ENCODE measurements around the gene HTR2B. TPM values are rescaled to one million over a fixed set of nuclear protein-coding genes. Genes with fewer than 3 reads are reported as not detected.
"Not testable (repeated sequence)": the region's sequence is repeated elsewhere in the genome, so short reads cannot be mapped to it uniquely, and the experiment has no call there.

HTR2B gene
- total RNA-seq (2014; rRNA removed; shearing (Covaris generic)) = not detected in 2 replicates
- not detected in 2 replicates for polyA plus RNA-seq (2014; cell fraction: nucleus; rRNA removed)

DNA sequence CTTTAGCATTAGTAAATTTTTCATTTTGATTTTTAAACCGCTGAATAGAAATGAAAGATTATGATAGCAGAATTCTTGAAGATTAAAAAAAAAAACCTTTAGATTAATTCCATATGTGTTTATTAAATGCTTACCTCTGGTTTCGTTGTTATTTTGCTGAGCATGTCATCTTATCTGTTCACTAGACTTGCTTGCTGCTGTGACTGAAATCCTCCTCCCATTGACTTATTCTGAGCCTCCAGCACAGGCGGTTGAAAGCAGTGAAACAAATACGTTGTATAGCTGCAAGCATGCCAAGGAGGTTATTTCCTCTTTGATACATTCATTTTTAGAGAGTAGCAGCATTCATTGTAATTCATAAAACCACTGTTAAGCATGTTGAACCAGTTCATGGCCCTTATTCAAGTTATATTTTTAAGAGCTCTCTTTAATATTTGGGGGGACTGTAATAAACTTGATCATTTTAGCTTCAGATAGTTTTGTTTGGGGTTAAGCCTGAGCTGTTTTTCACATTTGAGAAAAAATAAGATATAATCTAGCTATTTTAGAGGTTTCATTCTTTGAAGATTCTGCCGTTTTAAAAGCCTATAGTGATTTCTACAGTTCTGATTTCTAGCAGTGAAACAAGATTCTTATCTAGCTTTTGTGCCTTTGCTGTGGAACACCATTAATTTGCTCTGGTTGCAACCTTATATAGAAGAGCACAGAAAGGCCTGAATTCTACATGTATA is at the start of gene HTR2B:
Gene HTR2B, minus strand, starts transcription at position 205 of the 731 bp plus-strand sequence. CDS start 1,278 bp downstream, outside the sequence.
- DNase-seq (ENCODE audit: extremely low read depth, low read depth) = no peak

GRCh38 chr2:231174211-231174651 is 49.4 kb upstream of the HTR2B start:
- no peak for DNase-seq (ENCODE audit: extremely low read depth, low read depth)

DNA sequence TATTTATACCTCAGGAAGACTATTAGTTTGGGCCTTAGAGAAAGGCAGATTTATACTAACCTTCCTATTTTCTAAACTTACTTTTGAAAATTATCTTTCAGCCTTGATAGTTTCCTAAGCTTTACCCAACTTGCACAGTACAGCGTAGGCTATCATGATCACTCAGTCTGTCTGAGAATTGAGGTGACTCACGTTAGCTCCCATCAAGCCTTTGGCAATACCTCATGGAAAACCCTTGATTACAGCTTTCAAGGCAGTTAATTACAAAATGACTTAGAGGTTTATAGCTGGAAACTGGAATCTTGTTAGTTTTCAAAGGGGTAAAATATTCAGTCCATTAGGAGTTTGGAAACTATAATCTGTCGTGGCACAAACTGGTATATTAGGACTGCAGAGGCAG is 47.2 kb upstream of the HTR2B start:
- no peak for DNase-seq (ENCODE audit: extremely low read depth, low read depth)

GRCh38 chr2:231170055-231170454 is 45.2 kb upstream of the HTR2B start:
- DNase-seq (ENCODE audit: extremely low read depth, low read depth) = no peak

- DNase-seq (ENCODE audit: extremely low read depth, low read depth) = no peak
These were observed 44.6 kb upstream of the HTR2B start for GRCh38 chr2:231169488-231169887.

DNA sequence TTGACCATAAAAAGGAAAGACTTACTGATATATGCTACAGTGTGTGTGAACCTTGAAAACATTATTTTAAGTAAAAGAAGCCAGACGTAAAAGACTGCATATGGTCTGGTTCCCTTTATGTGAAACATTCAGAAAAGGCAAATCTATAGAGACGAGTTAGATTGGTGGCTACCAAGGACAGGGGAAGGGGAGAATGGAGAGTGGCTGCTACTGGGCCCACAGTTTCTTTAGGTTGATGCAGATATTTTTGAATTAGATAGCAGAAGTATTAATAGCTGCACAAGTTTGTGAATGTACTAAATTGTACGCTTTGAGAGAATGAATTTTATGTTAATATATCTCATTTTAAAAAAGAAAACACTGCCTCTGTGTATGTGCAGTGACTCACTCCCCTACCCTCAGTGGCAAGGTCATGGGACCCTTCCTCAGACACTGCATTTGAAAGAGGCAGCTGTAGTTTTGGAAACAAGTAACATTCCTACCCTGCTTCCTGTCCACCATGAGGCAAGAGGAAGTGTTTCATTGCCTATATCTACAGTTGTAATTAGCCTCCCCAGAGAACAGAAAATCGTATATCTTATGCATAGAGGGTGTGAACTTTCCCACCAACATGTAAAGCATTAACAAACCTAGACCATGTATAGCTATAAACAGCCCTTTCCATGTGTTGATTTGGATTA is 43.8 kb upstream of the HTR2B start:
- no peak for DNase-seq (ENCODE audit: extremely low read depth, low read depth)

GRCh38 chr2:231167745-231168459 is 43.1 kb upstream of the HTR2B start:
- DNase-seq (ENCODE audit: extremely low read depth, low read depth) = no peak

DNA sequence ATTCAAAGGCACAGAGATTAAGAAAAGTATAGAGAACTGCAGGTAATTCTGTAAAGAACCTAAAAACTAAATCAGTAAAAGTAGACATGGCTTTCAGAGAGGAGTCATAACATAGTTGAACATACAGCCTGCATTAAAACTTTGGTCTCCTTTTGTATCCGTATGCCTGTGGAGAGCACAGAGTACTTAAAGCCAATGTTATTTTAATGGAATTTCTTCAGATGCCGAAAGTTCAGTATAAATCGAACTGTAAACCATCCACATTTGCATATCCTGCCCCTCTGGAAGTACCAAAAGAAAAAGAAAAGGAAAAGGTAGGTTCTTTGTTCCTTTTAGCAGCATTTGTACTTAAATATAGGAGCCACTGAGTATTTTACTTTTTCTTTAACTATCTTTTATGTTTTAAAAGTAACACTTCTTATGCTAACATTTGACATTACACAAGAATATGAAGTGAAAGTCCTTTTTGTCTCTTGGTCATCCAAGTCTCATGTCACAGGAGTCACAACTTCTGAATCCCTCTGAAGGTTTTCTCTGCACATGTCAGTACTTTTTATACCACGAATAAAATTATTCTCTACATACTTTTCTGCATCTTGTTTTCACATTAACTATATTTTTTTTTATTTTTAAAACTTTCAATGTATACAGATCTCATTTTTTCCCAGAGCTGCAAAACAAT is 38.7 kb upstream of the HTR2B start:
- no peak for DNase-seq (ENCODE audit: extremely low read depth, low read depth)

DNA sequence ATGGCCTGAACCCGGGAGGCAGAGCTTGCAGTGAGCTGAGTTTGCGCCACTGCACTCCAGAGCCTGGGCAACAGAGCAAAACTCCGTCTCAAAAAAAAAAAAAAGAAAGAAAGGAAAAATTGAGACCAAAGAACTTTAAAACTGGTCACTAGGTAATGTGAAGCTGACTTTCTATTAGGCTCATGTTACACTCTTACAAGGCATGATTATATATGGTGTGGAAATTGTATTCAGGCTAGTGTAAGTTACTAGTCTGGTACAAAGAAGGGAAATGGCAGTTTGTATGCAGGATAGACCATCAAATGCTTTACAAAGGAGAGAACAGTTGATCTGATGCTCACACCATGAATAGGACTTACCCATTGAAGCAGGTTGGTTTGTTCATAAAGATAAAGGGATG is 38.2 kb upstream of the HTR2B start:
- no peak for DNase-seq (ENCODE audit: extremely low read depth, low read depth)

DNA sequence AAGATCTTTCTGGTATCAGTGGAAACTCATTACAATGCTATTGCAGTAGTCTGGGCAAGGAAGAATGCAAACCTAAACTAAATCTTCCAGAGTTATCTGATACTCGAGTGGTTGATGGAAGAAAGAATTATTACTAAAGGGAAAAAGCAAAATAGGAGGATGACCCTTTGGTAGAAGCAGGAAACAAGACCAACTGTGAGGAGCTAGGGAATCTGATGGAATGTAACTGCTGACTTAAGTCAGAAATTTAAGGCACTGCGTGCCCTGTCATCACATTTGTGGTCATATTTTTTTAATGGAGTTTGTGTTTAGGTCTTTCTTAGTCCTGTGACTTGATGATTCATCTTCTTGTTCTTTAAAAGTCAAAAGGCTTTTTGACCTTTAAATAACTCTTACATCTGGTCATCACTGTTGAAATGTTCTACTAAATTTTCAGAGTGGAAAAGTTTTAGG is 37.1 kb upstream of the HTR2B start:
- DNase-seq (ENCODE audit: extremely low read depth, low read depth) = no peak

DNA sequence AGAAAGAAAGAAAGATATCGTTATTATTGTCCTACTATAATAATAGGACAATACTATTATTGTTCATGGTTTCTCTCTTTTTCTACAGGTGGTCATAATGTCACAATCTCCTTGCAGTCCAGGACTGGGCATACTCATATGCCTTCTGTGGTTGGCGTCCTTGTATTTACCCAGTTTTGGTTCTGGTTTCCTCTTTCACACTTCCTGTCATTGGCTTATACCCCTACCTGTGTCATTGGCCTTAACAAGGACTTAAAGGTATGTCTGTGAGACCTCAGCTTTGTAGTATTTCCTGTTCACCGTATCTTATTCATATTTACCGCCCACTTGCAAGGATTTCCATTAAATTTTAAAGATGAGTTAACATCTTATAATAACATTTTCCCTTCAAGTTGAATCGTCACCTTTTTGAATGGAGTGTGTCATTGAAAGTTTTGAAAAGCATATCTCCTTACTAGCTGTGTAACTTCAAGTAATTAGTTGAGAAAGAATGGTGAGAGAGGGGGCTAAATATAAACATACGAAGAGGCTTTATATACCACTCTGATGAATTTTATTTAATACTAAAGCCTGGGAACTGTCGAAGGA is 36.5 kb upstream of the HTR2B start:
- DNase-seq (ENCODE audit: extremely low read depth, low read depth) = no peak

GRCh38 chr2:231160701-231161100 is 35.9 kb upstream of the HTR2B start:
- DNase-seq (ENCODE audit: extremely low read depth, low read depth) = no peak

GRCh38 chr2:231159306-231159705 is 34.5 kb upstream of the HTR2B start:
- no peak for DNase-seq (ENCODE audit: extremely low read depth, low read depth)

GRCh38 chr2:231152800-231153557 is 28.1 kb upstream of the HTR2B start:
- DNase-seq (ENCODE audit: extremely low read depth, low read depth) = no peak

DNA sequence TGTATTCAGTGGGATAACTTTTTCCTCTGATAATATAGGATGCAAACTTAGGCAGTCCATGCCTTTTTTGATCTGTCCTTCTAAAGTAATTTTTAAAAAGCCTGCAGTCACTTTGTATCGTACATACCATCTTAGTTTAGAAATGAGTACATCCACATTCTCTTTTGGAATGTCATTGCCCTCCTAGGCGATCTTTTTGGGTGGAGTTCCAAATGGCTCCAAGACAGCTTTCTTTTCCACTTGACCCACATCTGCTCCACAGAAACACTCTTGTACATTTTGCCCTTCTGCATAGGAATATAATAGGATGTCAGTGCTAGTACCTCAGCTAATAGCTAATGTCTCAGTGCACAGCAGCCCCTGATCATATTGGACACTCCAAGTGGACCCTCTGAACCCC is 21.8 kb upstream of the HTR2B start:
- DNase-seq (ENCODE audit: extremely low read depth, low read depth) = no peak

GRCh38 chr2:231144896-231145295 is 20.1 kb upstream of the HTR2B start:
- DNase-seq (ENCODE audit: extremely low read depth, low read depth) = no peak

DNA sequence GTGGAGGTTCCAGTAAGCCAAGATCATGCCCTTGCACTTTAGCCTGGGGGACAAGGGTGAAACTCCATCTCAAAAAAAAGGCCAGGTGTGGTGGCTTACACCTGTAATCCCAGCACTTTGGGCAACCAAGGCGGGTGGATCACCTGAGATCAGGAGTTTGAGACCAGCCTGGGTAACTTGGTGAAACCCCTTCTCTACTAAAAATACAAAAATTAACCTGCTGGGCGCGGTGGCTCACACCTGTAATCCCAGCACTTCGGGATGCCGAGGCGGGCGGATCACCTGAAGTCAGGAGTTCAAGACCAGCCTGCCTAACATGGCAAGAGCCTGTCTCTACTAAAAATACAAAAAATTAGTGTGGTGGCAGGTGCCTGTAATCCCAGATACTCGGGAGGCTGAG is 16.0 kb upstream of the HTR2B start:
- not testable (repeated sequence) for DNase-seq (ENCODE audit: extremely low read depth, low read depth)

GRCh38 chr2:231139796-231140195 is 15.0 kb upstream of the HTR2B start:
- DNase-seq (ENCODE audit: extremely low read depth, low read depth) = no peak

DNA sequence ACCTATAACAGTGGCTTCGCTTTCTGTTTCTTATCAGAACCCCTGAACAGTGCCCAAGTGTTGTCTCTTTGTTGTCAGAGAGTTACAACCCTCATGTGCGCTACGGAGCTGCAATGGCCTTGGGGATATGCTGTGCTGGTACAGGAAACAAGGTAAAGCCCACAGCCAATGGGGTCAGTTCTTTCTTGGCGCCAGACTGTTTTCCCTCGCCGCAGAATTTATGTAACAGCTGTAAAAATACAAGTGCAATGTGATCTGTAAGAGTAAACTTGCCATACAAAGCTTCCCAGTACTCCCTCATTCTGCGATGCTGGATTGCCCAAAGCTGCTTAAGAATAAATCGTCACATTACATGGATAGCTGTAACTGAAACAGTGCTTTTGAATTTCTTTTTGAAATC is 13.9 kb upstream of the HTR2B start:
- DNase-seq (ENCODE audit: extremely low read depth, low read depth) = no peak

All from NCI-H460 (cell line).